Omental fat pad (tissue), 4 donors: Measurements from ENCODE around the gene TULP1. TPM values are rescaled to one million over a fixed set of nuclear protein-coding genes. Genes with fewer than 3 reads are reported as not detected.

Experiments
- ATAC-seq: fragments of 150-250 bp; one replicate; pipeline ENCODE4 v1.9.1; 2016; ENCODE audit warnings: mild to moderate bottlenecking, moderate library complexity; ENCODE audit not compliant: low FRiP score
- DNase-seq: peaks from one replicate; pipeline ENCODE4 v3.0.0-alpha.2; 2019; ENCODE audit warnings: low spot score
- CTCF ChIP-seq, 3 donors: fragments of 450-650 bp; IDR thresholded peaks; one replicate each; pipeline ENCODE4 v1.5.1; 2016 to 2017; ENCODE audit warnings: antibody characterized with exemption in 3 of 3, mild to moderate bottlenecking in 3 of 3, moderate library complexity in 2 of 3
- total RNA-seq, 4 donors: library from RNA; depleted of rRNA; stranded (reverse); fragments of >200 nt; gene quantifications; one replicate each; pipeline ENCODE4 v1.1.0, GENCODE V29; 2016

TULP1 gene
- total RNA-seq, 4 donors from 2014 or later: 0.28 TPM; not detected in 3

GRCh38 chr6:35505999-35506412, 6.7 kb downstream of the TULP1 start:
- TF ChIP-seq CTCF (IDR thresholded peaks at IDR 0.05): no peak
- ATAC-seq (no peak), DNase-seq (no peak)

- no peak for TF ChIP-seq CTCF (IDR thresholded peaks at IDR 0.05)
- DNase-seq: no peak
- no peak for ATAC-seq
These were observed 9.2 kb downstream of the TULP1 start for GRCh38 chr6:35503534-35503933.

GRCh38 chr6:35501784-35502183, 10.9 kb downstream of the TULP1 start:
- DNase-seq (no peak), ATAC-seq (no peak)
- TF ChIP-seq CTCF (IDR thresholded peaks at IDR 0.05): no peak

- ATAC-seq (no peak), DNase-seq (no peak)
- TF ChIP-seq CTCF (IDR thresholded peaks at IDR 0.05): no peak
These were observed 11.9 kb downstream of the TULP1 start for GRCh38 chr6:35500782-35501181.

- DNase-seq (no peak), ATAC-seq (no peak)
- no peak for TF ChIP-seq CTCF (IDR thresholded peaks at IDR 0.05)
These were observed 13.3 kb downstream of the TULP1 start for GRCh38 chr6:35499372-35499771.

GRCh38 chr6:35498422-35499067, 14.2 kb downstream of the TULP1 start:
- ATAC-seq: no peak
- DNase-seq: no peak
- no peak for TF ChIP-seq CTCF (IDR thresholded peaks at IDR 0.05)
